ENCODE results near the gene ZNF436.

- TF ChIP-seq CTCF (IDR thresholded peaks at IDR 0.05), result no peak
- no peak for TF ChIP-seq REST (IDR thresholded peaks at IDR 0.05; ENCODE audit: insufficient read depth in 1 of 2, low read depth in 2 of 2, low read length in 1 of 2)
- no peak for TF ChIP-seq SIN3A (IDR thresholded peaks at IDR 0.05; ENCODE audit: borderline replicate concordance, insufficient read depth, low read depth, low read length)
- no peak for TF ChIP-seq TCF7L2 (IDR thresholded peaks at IDR 0.05; ENCODE audit: low read depth, low read length)
Measured at GRCh38 chr1:23397908-23398307, 28.3 kb upstream of the ZNF436 start.
